Fibroblast of pulmonary artery (primary cell): ENCODE data around the gene GEMIN4.
"Not testable (repeated sequence)": the region's sequence is repeated elsewhere in the genome, so short reads cannot be mapped to it uniquely, and the experiment has no call there.

ENCODE experiments used
- DNase-seq: peaks from one replicate; pipeline ENCODE4 v3.0.0-alpha.2; 2010; ENCODE audit warnings: low read depth
- H3K4me3 ChIP-seq: replicated peaks from 2 replicates; pipeline ENCODE4 v1.5.1; 2011; ENCODE audit warnings: low read depth, mild to moderate bottlenecking, control low read depth, low read length, moderate library complexity
- CTCF ChIP-seq: IDR thresholded peaks from 2 replicates; pipeline ENCODE4 v1.5.1; 2011; ENCODE audit warnings: mild to moderate bottlenecking, control low read depth, low read length, inconsistent platforms; ENCODE audit errors: missing control alignments

The GEMIN4 gene

GRCh38 chr17:795721-796120 is 43.7 kb upstream of the GEMIN4 start:
- no peak for TF ChIP-seq CTCF
- no peak for DNase-seq
- no peak overlapping the region for H3K4me3 ChIP-seq

- TF ChIP-seq CTCF, result no peak
- peak overlapping the region; percentile 4 for H3K4me3 ChIP-seq
- no peak for DNase-seq
Measured at GRCh38 chr17:795276-795675, 43.2 kb upstream of the GEMIN4 start.

GRCh38 chr17:794876-795275 is 42.8 kb upstream of the GEMIN4 start:
- TF ChIP-seq CTCF, result peak; percentile 64
- peak; percentile 76 for DNase-seq
- peak overlapping the region; percentile 4 for H3K4me3 ChIP-seq

- no peak overlapping the region for H3K4me3 ChIP-seq
- TF ChIP-seq CTCF, result no peak
- DNase-seq, result no peak
Measured at GRCh38 chr17:792277-792676, 40.2 kb upstream of the GEMIN4 start.

- H3K4me3 ChIP-seq, result no peak overlapping the region
- TF ChIP-seq CTCF, result no peak
- no peak for DNase-seq
Measured at GRCh38 chr17:791829-792228, 39.8 kb upstream of the GEMIN4 start.

- not testable (repeated sequence) for H3K4me3 ChIP-seq, DNase-seq
Measured at GRCh38 chr17:790874-791247, 38.8 kb upstream of the GEMIN4 start.

GRCh38 chr17:789931-790873 is 38.1 kb upstream of the GEMIN4 start:
- DNase-seq, H3K4me3 ChIP-seq: not testable (repeated sequence)
